Hepatocyte (in vitro differentiated cells): ENCODE results near the gene HES7. TPM values are rescaled to one million over a fixed set of nuclear protein-coding genes. Genes with fewer than 3 reads are reported as not detected.

Experiments
- DNase-seq: peaks from one replicate; pipeline ENCODE4 v3.0.0-alpha.2; 2016; ENCODE audit warnings: low spot score
- H2AFZ ChIP-seq: fragments of 200-600 bp; sonication (generic); 2 replicates; pipeline ENCODE4 v1.6.0; 2016; ENCODE audit warnings: antibody characterized with exemption, mild to moderate bottlenecking
- H3K27ac ChIP-seq: fragments of 200-600 bp; sonication (generic); 2 replicates; pipeline ENCODE4 v1.5.1; 2016; ENCODE audit warnings: mild to moderate bottlenecking
- H3K27me3 ChIP-seq: fragments of 200-600 bp; sonication (generic); 2 replicates; pipeline ENCODE4 v1.6.1; 2016
- H3K36me3 ChIP-seq: fragments of 200-600 bp; sonication (generic); replicated peaks from 2 replicates; pipeline ENCODE4 v1.5.1; 2016; ENCODE audit warnings: low read depth; ENCODE audit not compliant: insufficient read depth
- H3K4me1 ChIP-seq: fragments of 200-600 bp; sonication (generic); 2 replicates; pipeline ENCODE4 v1.5.1; 2016; ENCODE audit warnings: mild to moderate bottlenecking, moderate library complexity; ENCODE audit not compliant: insufficient read depth
- H3K4me2 ChIP-seq: fragments of 200-600 bp; sonication (generic); 2 replicates; pipeline ENCODE4 v1.6.0; 2016
- H3K4me3 ChIP-seq: fragments of 200-600 bp; sonication (generic); 2 replicates; pipeline ENCODE4 v1.5.1; 2016; ENCODE audit warnings: mild to moderate bottlenecking
- H3K79me2 ChIP-seq: fragments of 200-600 bp; sonication (generic); 2 replicates; pipeline ENCODE4 v1.6.0; 2017; ENCODE audit warnings: mild to moderate bottlenecking
- H3K9me2 ChIP-seq: fragments of 200-600 bp; sonication (generic); replicated peaks from 2 replicates; pipeline ENCODE4 v1.6.0; 2017; ENCODE audit warnings: mild to moderate bottlenecking; ENCODE audit not compliant: insufficient read depth
- H3K9me3 ChIP-seq: fragments of 200-600 bp; sonication (generic); 2 replicates; pipeline ENCODE4 v1.5.1; 2016; ENCODE audit warnings: low read depth, mild to moderate bottlenecking
- H4K20me1 ChIP-seq: fragments of 200-600 bp; sonication (generic); 2 replicates; pipeline ENCODE4 v1.6.0; 2016; ENCODE audit warnings: mild to moderate bottlenecking; ENCODE audit not compliant: insufficient read depth, poor library complexity, severe bottlenecking
- CTCF ChIP-seq: fragments of 200-600 bp; sonication (generic); IDR thresholded peaks from 2 replicates; pipeline ENCODE4 v1.5.1; 2016; ENCODE audit warnings: antibody characterized with exemption, mild to moderate bottlenecking; ENCODE audit not compliant: poor library complexity
- EZH2 ChIP-seq: fragments of 200-600 bp; sonication (generic); IDR thresholded peaks from 2 replicates; pipeline ENCODE4 v1.6.1; 2016; ENCODE audit warnings: antibody characterized with exemption, mild to moderate bottlenecking, borderline replicate concordance
- EZH2phosphoT487 ChIP-seq: fragments of 200-600 bp; sonication (generic); IDR thresholded peaks from one replicate; pipeline ENCODE4 v1.6.1; 2018; ENCODE audit warnings: antibody characterized with exemption, mild to moderate bottlenecking, low read depth, moderate library complexity; ENCODE audit not compliant: unreplicated experiment, severe bottlenecking
- WGBS: methylation state at CpG from one replicate; pipeline ENCODE4 v1.1.6; 2016; ENCODE audit warnings: low lambda C conversion rate; ENCODE audit errors: missing lambda C conversion rate; 5-methylcytosine and 5-hydroxymethylcytosine counted together
- polyA plus RNA-seq: library from polyadenylated mRNA; unstranded; fragments of >200 nt; fragmentation: Nextera tagmentation; extraction: Ambion mirVana; gene quantifications from 2 replicates; pipeline ENCODE4 v1.2.1, GENCODE V29; 2016
- total RNA-seq: library from RNA; depleted of rRNA; stranded (reverse); fragments of >200 nt; gene quantifications from 2 replicates; pipeline ENCODE4 v1.2.3, GENCODE V29; 2014

Gene HES7
- total and polyA plus RNA-seq, 2 experiments from 2014 or later, result not detected

DNA sequence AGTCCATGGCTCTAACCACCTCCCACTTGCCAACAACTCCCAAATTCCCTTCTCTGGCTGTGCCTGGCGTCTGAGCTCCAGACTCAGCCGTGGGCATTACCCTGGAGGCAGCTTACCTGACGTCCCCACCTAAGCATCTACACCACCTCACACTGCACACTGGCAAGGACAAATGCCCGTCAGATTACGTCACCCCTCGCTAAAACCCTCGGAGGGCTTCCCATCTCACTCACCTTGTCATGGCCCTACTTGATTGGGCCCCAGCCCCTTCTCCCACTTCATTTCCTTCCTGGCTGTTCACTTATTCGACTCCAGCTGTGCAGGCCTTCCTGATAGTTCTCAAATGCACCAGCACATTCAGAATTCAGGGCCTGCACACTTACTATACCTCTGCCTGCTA, 19.0 kb downstream of the HES7 start:
- 84% methylated on average over 8 of the region's 8 CpGs for WGBS
- H3K27ac ChIP-seq, result no peak overlapping the region

GRCh38 chr17:8103549-8103948, 20.4 kb downstream of the HES7 start:
- H3K79me2 ChIP-seq, result no peaks in the 10 kb centered on the region
- WGBS, result 88% methylated on average over 4 of the region's 4 CpGs

More for the DNA sequence above, 19.0 kb downstream of the HES7 start:
- no peaks in the 10 kb centered on the region for H3K27me3 ChIP-seq
- no peaks in the 10 kb centered on the region for H4K20me1 ChIP-seq
- no peaks in the 10 kb centered on the region for H3K36me3 ChIP-seq
- H3K79me2 ChIP-seq, result no peaks in the 10 kb centered on the region
- H3K9me3 ChIP-seq, result no peaks in the 10 kb centered on the region
- no peaks in the 10 kb centered on the region for H3K9me2 ChIP-seq
- peaks cover 3% of the 10 kb centered on the region for H3K4me1 ChIP-seq
- DNase-seq, result no peak
- H3K4me3 ChIP-seq, result no peak overlapping the region
- no peak overlapping the region for H2AFZ ChIP-seq
- TF ChIP-seq EZH2phosphoT487, result no peak
- TF ChIP-seq EZH2, result no peak
- no peak for TF ChIP-seq CTCF
- no peak overlapping the region for H3K4me2 ChIP-seq

DNA sequence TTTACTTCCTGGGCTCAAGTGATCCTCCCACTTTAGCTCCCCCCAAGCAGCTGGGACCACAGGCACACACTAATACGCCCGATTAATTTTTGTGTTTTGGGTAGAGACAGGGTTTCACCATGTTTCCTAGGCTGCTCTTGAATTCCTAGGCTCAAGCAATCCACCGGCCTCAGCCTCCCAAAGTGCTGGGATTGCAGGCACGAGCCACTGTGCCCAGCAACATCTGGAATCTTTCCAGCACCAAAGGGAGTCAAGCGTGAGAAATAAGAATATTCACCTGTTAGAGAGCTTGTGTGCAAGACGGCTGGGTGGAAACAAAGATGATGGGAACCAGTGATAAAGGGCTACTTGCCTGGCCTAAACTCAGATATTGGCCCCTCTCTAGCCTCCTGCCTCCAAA, 22.2 kb downstream of the HES7 start:
- H3K36me3 ChIP-seq, result no peaks in the 10 kb centered on the region
- no peak overlapping the region for H2AFZ ChIP-seq
- no peak for TF ChIP-seq CTCF
- no peak for TF ChIP-seq EZH2phosphoT487
- no peak for TF ChIP-seq EZH2
- no peak overlapping the region for H3K4me3 ChIP-seq
- DNase-seq, result no peak
- no peak overlapping the region for H3K27ac ChIP-seq
- no peaks in the 10 kb centered on the region for H4K20me1 ChIP-seq
- H3K4me2 ChIP-seq, result no peak overlapping the region
- H3K9me2 ChIP-seq, result no peaks in the 10 kb centered on the region
- WGBS, result 67% methylated on average over 6 of the region's 6 CpGs
- no peaks in the 10 kb centered on the region for H3K9me3 ChIP-seq
- H3K79me2 ChIP-seq, result no peaks in the 10 kb centered on the region
- H3K4me1 ChIP-seq, result no peaks in the 10 kb centered on the region
- no peaks in the 10 kb centered on the region for H3K27me3 ChIP-seq

More at GRCh38 chr17:8103549-8103948, 20.4 kb downstream of the HES7 start:
- Histone ChIP-seq H3K4me1 (no peaks in the 10 kb centered on the region), H3K27ac (no peak overlapping the region), H2AFZ (no peak overlapping the region), H3K36me3 (no peaks in the 10 kb centered on the region), H4K20me1 (no peaks in the 10 kb centered on the region), H3K9me2 (no peaks in the 10 kb centered on the region), H3K27me3 (no peaks in the 10 kb centered on the region), H3K4me2 (no peak overlapping the region), H3K9me3 (no peaks in the 10 kb centered on the region), H3K4me3 (no peak overlapping the region)
- no peak for TF ChIP-seq CTCF
- TF ChIP-seq EZH2phosphoT487, result no peak
- TF ChIP-seq EZH2, result no peak
- no peak for DNase-seq

DNA sequence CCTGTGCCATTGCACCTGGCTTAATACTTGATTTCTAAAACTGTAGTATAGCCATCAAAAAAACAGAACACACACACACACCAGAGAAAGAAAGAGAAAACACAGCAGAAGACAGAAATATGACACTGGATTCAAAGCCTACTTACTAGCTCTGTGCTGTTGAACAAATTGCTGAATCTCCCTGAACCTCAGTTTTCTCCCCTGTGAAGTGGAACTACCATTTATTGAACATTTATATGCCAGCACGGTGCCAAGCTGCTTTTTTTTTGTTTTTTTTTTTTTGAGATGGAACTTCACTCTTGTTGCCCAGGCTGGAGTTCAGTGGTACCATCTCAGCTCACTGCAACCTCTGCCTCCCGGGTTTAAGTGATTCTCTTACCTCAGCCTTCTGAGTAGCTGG, 23.1 kb downstream of the HES7 start:
- no peak for DNase-seq
- Histone ChIP-seq H2AFZ (no peak overlapping the region), H3K9me2 (no peaks in the 10 kb centered on the region), H3K4me1 (no peaks in the 10 kb centered on the region), H3K9me3 (no peaks in the 10 kb centered on the region), H3K4me3 (no peak overlapping the region), H3K27ac (no peak overlapping the region), H3K36me3 (no peaks in the 10 kb centered on the region), H3K79me2 (no peaks in the 10 kb centered on the region), H3K27me3 (no peaks in the 10 kb centered on the region), H3K4me2 (no peak overlapping the region), H4K20me1 (no peaks in the 10 kb centered on the region)
- 77% methylated on average over 2 of the region's 2 CpGs for WGBS
- no peak for TF ChIP-seq EZH2phosphoT487
- TF ChIP-seq EZH2, result no peak
- TF ChIP-seq CTCF, result no peak
